HepG2 (cell line): ENCODE measurements around the gene CCDC57. TPM values are rescaled to one million over a fixed set of nuclear protein-coding genes. Genes with fewer than 3 reads are reported as not detected.

Experiments used
- AGO2 ChIP-seq: fragments of 200-400 bp; formaldehyde crosslinking; optimal IDR thresholded peaks from 2 replicates; pipeline ENCODE3; 2017; ENCODE audit warnings: mild to moderate bottlenecking, low read depth, low read length, moderate library complexity
- ATF6 ChIP-seq: sonication (generic); formaldehyde crosslinking; conservative IDR thresholded peaks from 2 replicates; pipeline ENCODE4 v1.4.0; 2020; ENCODE audit warnings: missing genetic modification reagents
- DR1 ChIP-seq: sonication (generic); formaldehyde crosslinking; IDR thresholded peaks from 2 replicates; pipeline ENCODE4 v1.8.0; 2021; ENCODE audit warnings: mild to moderate bottlenecking, missing genetic modification reagents, inconsistent platforms
- HNRNPK ChIP-seq: fragments of 200-400 bp; formaldehyde crosslinking; IDR thresholded peaks from 2 replicates; pipeline ENCODE4 v1.6.1; 2018; ENCODE audit warnings: low read length, low read depth, moderate library complexity, mild to moderate bottlenecking; ENCODE audit not compliant: poor library complexity, severe bottlenecking
- JUN ChIP-seq: sonication (generic); formaldehyde crosslinking; IDR thresholded peaks from 2 replicates; pipeline ENCODE4 v1.4.0; 2020; ENCODE audit warnings: mild to moderate bottlenecking, missing genetic modification reagents
- JUND ChIP-seq: sonication (generic); formaldehyde crosslinking; IDR thresholded peaks from 2 replicates; pipeline ENCODE4 v1.8.0; 2022; ENCODE audit warnings: mild to moderate bottlenecking, missing genetic modification reagents
- MED8 ChIP-seq: sonication (generic); formaldehyde crosslinking; IDR thresholded peaks from 2 replicates; pipeline ENCODE4 v1.8.1; 2023; ENCODE audit warnings: mild to moderate bottlenecking, missing genetic modification reagents; ENCODE audit not compliant: insufficient replicate concordance
- MIER3 ChIP-seq: IDR thresholded peaks from 2 replicates; pipeline ENCODE4 v1.6.1; 2016; ENCODE audit warnings: missing compliant biosample characterization, borderline replicate concordance
- MYC ChIP-seq: sonication (generic); formaldehyde crosslinking; IDR thresholded peaks from 2 replicates; pipeline ENCODE4 v1.9.0; 2021; ENCODE audit warnings: missing genetic modification reagents, borderline replicate concordance
- SNAPC2 ChIP-seq: sonication (generic); formaldehyde crosslinking; IDR thresholded peaks from 2 replicates; pipeline ENCODE4 v1.8.1; 2022; ENCODE audit warnings: mild to moderate bottlenecking, missing genetic modification reagents
- SP2 ChIP-seq: sonication (generic); formaldehyde crosslinking; IDR thresholded peaks from 2 replicates; pipeline ENCODE4 v1.5.1; 2020; ENCODE audit warnings: mild to moderate bottlenecking, missing genetic modification reagents
- SRSF9 ChIP-seq: fragments of 200-400 bp; formaldehyde crosslinking; IDR thresholded peaks from 2 replicates; pipeline ENCODE4 v1.6.1; 2018; ENCODE audit warnings: borderline replicate concordance, mild to moderate bottlenecking, low read depth, low read length; ENCODE audit not compliant: insufficient read depth, poor library complexity, severe bottlenecking
- TCF12 ChIP-seq, 2 experiments: fragments of 450-650 bp in 1 of 2; sonication (generic) in 1 of 2; formaldehyde crosslinking in 1 of 2; IDR thresholded peaks; 2 replicates each; pipeline versions ENCODE4 v1.6.1 to v1.8.0; 2017 to 2022; ENCODE audit warnings: antibody characterized with exemption in 1 of 2, mild to moderate bottlenecking in 1 of 2, missing genetic modification reagents in 1 of 2, moderate library complexity in 1 of 2
- TFAP4 ChIP-seq: sonication (generic); IDR thresholded peaks from 2 replicates; pipeline ENCODE4 v1.6.1; 2016; ENCODE audit warnings: low read depth, borderline replicate concordance
- U2AF1 ChIP-seq: fragments of 200-400 bp; formaldehyde crosslinking; optimal IDR thresholded peaks from 2 replicates; pipeline ENCODE3; 2017; ENCODE audit warnings: mild to moderate bottlenecking, low read depth, low read length
- YEATS2 ChIP-seq: sonication (generic); formaldehyde crosslinking; IDR thresholded peaks from 2 replicates; pipeline ENCODE4 v1.4.0; 2020; ENCODE audit warnings: missing genetic modification reagents, borderline replicate concordance
- ZBTB21 ChIP-seq: sonication (generic); formaldehyde crosslinking; IDR thresholded peaks from 2 replicates; pipeline ENCODE4 v1.4.0; 2020; ENCODE audit warnings: missing genetic modification reagents
- ZBTB49 ChIP-seq: sonication (generic); formaldehyde crosslinking; IDR thresholded peaks from 2 replicates; pipeline ENCODE4 v1.4.0; 2020; ENCODE audit warnings: missing genetic modification reagents, borderline replicate concordance
- ZNF335 ChIP-seq: sonication (generic); formaldehyde crosslinking; IDR thresholded peaks from 2 replicates; pipeline ENCODE4 v1.4.0; 2020; ENCODE audit warnings: missing genetic modification reagents
- ZNF543 ChIP-seq: sonication (generic); formaldehyde crosslinking; IDR thresholded peaks from 2 replicates; pipeline ENCODE4 v1.4.0; 2020; ENCODE audit warnings: mild to moderate bottlenecking, missing genetic modification reagents
- ZNF558 ChIP-seq: sonication (generic); formaldehyde crosslinking; IDR thresholded peaks from 2 replicates; pipeline ENCODE4 v1.9.0; 2022; ENCODE audit warnings: mild to moderate bottlenecking, missing genetic modification reagents, borderline replicate concordance
- ZNF572 ChIP-seq: sonication (generic); formaldehyde crosslinking; IDR thresholded peaks from 2 replicates; pipeline ENCODE4 v1.5.1; 2020; ENCODE audit warnings: mild to moderate bottlenecking, missing genetic modification reagents
- ZNF598 ChIP-seq: sonication (generic); formaldehyde crosslinking; IDR thresholded peaks from 2 replicates; pipeline ENCODE4 v1.5.1; 2020; ENCODE audit warnings: mild to moderate bottlenecking, missing genetic modification reagents, borderline replicate concordance
- ZNF629 ChIP-seq: sonication (generic); formaldehyde crosslinking; conservative IDR thresholded peaks from 2 replicates; pipeline ENCODE4 v1.5.0; 2020; ENCODE audit warnings: missing genetic modification reagents
- ZNF780A ChIP-seq: sonication (generic); formaldehyde crosslinking; IDR thresholded peaks from 2 replicates; pipeline ENCODE4 v1.8.0; 2022; ENCODE audit warnings: mild to moderate bottlenecking, missing genetic modification reagents, moderate library complexity
- ZNF788 ChIP-seq: sonication (generic); formaldehyde crosslinking; IDR thresholded peaks from 2 replicates; pipeline ENCODE4 v1.5.0; 2020; ENCODE audit warnings: mild to moderate bottlenecking, missing genetic modification reagents, borderline replicate concordance
- ZSCAN9 ChIP-seq: IDR thresholded peaks from 2 replicates; pipeline ENCODE4 v1.6.1; 2016; ENCODE audit warnings: borderline replicate concordance
- polyA plus RNA-seq, 8 experiments: library from polyadenylated mRNA; depleted of rRNA in 3 of 8; stranded (reverse) in 7 of 8; unstranded in 1 of 8; fragments of >200 nt; fragmentation: Illumina TruSeq in 4 of 8; extraction: Trizol in 4 of 8; gene quantifications; 2 replicates each; pipeline versions ENCODE4 v1.2.1 to v1.2.3, GENCODE V29; 2011 to 2016; ENCODE audit warnings: low read depth in 4 of 8, missing spikeins in 1 of 8, mixed read lengths in 1 of 8; ENCODE audit not compliant: insufficient read depth in 1 of 8
- total RNA-seq, 5 experiments: library from RNA; depleted of rRNA; stranded (reverse); fragments of >200 nt; fragmentation: Illumina TruSeq; extraction: Trizol; gene quantifications; 2 replicates each; pipeline ENCODE4 v1.2.3, GENCODE V29; 2016; ENCODE audit warnings: low read depth in 1 of 5

Gene CCDC57
- total and polyA plus RNA-seq, 2 of the 13 experiments (the other 11 are each of a cell fraction or from before 2014, with no cell fraction given): 59.3 to 59.9 TPM

- TF ChIP-seq AGO2 (peak; percentile 86), YEATS2 (CRISPR knock-in tag) (no peak), ZNF335 (CRISPR knock-in tag) (no peak), HNRNPK (no peak), MIER3 (CRISPR knock-in tag) (no peak), DR1 (CRISPR knock-in tag) (peak; percentile 57; the same call in 1 of the 2 replicates), ATF6 (CRISPR knock-in tag) (no peak), TFAP4 (no peak), U2AF1 (peak; percentile 30), ZNF629 (CRISPR knock-in tag) (peak; percentile 25; the same call in 1 of the 2 replicates), TCF12 (IDR thresholded peaks at IDR 0.05) (no peak), TCF12 (CRISPR knock-in tag; IDR thresholded peaks at IDR 0.05) (no peak), SP2 (CRISPR knock-in tag) (peak; percentile 58; the same call in 1 of the 2 replicates), ZBTB49 (no peak), ZSCAN9 (CRISPR knock-in tag) (no peak), ZNF780A (CRISPR knock-in tag) (no peak), ZNF543 (CRISPR knock-in tag) (peak; percentile 20; the same call in 1 of the 2 replicates), ZNF598 (CRISPR knock-in tag) (no peak), ZNF788 (CRISPR knock-in tag) (0 out of 2 replicates have a peak, but pooled peaks have one; percentile 4), MED8 (peak; percentile 60), SRSF9 (no peak), SNAPC2 (CRISPR knock-in tag) (peak; percentile 12; the same call in 1 of the 2 replicates), JUND (CRISPR knock-in tag) (no peak), ZBTB21 (CRISPR knock-in tag) (no peak), JUN (no peak), MYC (CRISPR knock-in tag) (no peak), ZNF558 (CRISPR knock-in tag) (no peak), ZNF572 (0 out of 2 replicates have a peak, but pooled peaks have one; percentile 48)
Measured at GRCh38 chr17:82217120-82217529, 4.5 kb upstream of the CCDC57 start (continued).
